Epithelial cell of proximal tubule (primary cell): ENCODE data around the gene ADAMTS13. TPM values are rescaled to one million over a fixed set of nuclear protein-coding genes. Genes with fewer than 3 reads are reported as not detected.
"Not testable (repeated sequence)": the region's sequence is repeated elsewhere in the genome, so short reads cannot be mapped to it uniquely, and the experiment has no call there.

Experiments
- DNase-seq: peaks from one replicate; pipeline ENCODE4 v3.0.0-alpha.2; 2011; ENCODE audit warnings: low read depth
- H3K4me3 ChIP-seq: 2 replicates; pipeline ENCODE4 v1.5.1; 2011; ENCODE audit warnings: low read depth, mild to moderate bottlenecking, low read length
- total RNA-seq: library from RNA; depleted of rRNA; stranded (reverse); fragments of >200 nt; gene quantifications from 2 replicates; pipeline ENCODE4 v1.2.3, GENCODE V29; 2015
- TF ChIP-seq, protein P1 (sequence below): conservative IDR thresholded peaks from 2 replicates; pipeline ENCODE4 v1.5.1; 2012; ENCODE audit warnings: low read depth, mild to moderate bottlenecking, low read length

ADAMTS13 gene
- total RNA-seq, 1 donor from 2014 or later, result 0.75 TPM

DNA sequence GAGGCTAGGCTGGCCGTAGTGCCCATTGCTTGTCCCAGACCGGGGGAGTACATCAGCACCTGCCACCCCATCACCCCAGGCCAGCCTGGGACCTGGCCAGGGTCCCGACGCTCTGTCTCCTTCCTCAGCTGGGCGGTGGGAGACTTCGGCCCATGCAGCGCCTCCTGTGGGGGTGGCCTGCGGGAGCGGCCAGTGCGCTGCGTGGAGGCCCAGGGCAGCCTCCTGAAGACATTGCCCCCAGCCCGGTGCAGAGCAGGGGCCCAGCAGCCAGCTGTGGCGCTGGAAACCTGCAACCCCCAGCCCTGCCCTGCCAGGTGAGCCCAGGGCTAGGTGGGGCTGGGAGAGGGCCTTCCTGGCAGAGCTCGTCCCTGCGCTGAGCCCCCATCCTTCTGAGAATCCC lies 21.1 kb downstream of the ADAMTS13 start:
- H3K4me3 ChIP-seq, result no peak overlapping the region
- no peak for DNase-seq
- TF ChIP-seq, protein P1, sequence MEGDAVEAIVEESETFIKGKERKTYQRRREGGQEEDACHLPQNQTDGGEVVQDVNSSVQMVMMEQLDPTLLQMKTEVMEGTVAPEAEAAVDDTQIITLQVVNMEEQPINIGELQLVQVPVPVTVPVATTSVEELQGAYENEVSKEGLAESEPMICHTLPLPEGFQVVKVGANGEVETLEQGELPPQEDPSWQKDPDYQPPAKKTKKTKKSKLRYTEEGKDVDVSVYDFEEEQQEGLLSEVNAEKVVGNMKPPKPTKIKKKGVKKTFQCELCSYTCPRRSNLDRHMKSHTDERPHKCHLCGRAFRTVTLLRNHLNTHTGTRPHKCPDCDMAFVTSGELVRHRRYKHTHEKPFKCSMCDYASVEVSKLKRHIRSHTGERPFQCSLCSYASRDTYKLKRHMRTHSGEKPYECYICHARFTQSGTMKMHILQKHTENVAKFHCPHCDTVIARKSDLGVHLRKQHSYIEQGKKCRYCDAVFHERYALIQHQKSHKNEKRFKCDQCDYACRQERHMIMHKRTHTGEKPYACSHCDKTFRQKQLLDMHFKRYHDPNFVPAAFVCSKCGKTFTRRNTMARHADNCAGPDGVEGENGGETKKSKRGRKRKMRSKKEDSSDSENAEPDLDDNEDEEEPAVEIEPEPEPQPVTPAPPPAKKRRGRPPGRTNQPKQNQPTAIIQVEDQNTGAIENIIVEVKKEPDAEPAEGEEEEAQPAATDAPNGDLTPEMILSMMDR, result no peak

DNA sequence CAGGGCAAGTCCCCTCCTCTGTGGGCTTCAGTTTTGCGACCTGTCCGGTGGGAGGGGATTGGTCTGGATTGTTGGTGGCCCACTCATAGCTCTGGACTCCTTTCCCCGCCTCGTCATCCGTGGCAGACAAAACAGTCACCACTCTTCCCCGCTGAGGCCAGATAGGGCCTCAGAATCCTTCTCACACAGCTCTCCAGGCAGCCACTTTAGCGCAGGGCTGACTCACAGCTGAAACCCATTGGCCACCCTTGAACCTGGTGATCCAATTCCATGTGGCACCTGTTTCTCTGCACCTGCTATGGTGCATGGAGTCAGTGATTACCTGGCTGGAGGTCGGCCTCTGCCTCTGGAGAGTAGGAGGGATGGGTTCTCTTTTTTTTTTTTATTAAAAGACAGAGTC lies 21.8 kb downstream of the ADAMTS13 start:
- no peak for DNase-seq
- TF ChIP-seq, protein P1, result no peak

DNA sequence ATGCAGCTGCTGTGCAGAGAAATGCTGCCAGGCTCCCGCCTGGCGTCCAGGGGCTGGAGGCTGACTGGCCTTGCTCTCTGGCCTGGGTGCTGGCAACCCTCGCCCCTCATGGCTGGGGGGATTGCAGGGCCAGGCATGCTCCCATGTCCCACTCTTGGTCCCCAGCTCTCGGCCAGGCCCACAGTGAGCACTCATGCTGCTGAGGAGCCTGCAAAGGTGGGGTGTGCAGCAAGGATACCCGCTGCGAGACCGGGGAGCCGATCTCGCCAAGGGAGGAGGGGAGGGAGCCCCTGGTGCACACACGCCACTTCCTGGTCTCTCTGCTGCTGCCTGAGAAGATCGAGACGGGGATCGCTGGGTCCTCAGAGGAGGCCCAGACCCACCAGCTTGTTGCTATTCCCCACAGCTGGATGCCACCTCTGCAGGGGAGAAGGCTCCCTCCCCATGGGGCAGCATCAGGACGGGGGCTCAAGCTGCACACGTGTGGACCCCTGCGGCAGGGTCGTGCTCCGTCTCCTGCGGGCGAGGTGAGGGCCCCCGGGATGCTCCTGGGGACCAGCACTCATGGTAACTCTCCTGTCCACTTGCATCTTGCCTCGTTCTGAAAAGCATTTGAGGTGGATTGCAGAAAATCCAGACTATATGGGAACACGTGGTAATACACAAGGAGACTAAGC lies 23.3 kb downstream of the ADAMTS13 start:
- TF ChIP-seq, protein P1, result no peak
- no peak for DNase-seq
- no peak overlapping the region for H3K4me3 ChIP-seq

More for the DNA sequence above, 21.8 kb downstream of the ADAMTS13 start:
- no peak overlapping the region for H3K4me3 ChIP-seq

DNA sequence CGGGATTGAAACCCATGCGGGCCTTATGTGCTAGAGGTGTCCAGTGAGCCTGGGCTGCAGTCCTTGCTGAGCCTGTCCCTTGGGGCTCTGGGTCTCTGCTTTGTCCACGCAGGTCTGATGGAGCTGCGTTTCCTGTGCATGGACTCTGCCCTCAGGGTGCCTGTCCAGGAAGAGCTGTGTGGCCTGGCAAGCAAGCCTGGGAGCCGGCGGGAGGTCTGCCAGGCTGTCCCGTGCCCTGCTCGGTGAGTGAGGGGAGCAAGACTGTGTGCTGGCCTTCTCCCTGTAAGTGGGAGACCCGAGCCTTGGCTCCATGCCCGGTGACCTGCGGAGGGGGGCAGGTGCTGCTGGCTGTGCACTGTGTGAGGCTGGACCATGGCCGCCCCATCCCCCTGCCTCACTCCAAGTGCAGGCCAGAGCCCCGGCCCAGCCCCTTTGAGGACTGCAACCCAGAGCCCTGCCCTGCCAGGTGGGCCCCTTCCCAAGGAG lies 26.4 kb downstream of the ADAMTS13 start:
- no peak overlapping the region for H3K4me3 ChIP-seq
- TF ChIP-seq, protein P1, result no peak

DNA sequence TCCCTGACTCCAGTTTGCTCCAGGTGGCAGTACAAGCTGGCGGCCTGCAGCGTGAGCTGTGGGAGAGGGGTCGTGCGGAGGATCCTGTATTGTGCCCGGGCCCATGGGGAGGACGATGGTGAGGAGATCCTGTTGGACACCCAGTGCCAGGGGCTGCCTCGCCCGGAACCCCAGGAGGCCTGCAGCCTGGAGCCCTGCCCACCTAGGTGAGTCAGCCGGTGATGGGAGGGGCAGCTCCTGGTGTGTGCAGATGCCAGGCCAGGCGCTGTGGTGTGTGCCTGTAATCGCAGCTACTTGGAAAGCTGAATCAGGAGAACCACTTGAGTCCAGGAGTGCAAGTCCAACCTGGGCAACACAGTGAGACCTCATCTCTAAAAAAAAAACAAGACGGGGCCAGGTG lies 27.6 kb downstream of the ADAMTS13 start:
- H3K4me3 ChIP-seq, result no peak overlapping the region
- no peak for DNase-seq
- TF ChIP-seq, protein P1, result no peak

More for the DNA sequence above, 26.4 kb downstream of the ADAMTS13 start:
- DNase-seq, result no peak

DNA sequence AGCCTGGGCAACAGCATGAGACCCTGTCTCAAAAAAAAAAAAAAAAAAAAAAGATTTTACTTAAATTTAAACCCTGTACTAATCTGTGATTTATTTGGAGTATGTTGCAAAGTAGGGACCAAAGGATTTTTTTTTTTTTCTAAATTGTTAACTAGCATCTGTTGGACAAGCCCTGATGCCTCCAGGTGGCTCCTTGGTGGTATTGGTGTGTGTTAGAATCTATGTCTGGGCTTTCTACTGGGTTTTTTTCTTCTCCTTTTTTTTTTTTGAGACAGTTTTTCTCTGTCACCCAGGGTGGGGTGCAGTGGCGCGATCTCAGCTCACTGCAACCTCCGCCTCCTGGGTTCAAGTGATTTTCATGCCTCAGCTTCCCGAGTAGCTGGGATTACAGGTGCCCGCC lies 29.7 kb downstream of the ADAMTS13 start:
- H3K4me3 ChIP-seq, DNase-seq: not testable (repeated sequence)

DNA sequence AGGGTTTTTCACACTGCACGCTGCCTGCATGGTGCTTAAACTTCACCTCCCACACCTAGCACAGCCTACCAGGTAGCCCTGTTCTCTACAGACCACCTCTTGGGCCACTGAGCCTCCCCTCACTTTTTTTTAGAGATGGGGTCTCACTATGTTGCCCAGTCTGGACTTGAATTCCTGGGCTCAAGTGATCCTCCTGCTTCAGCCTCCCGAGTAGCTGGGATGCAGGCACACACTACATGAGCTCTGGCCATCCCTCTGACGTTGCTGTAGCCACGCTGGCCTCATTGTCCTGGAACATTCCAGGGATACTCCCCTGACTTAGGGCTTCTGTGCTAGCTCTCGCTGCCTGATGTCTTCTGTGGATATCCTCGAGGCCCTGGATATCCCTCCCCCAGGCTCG lies 30.4 kb downstream of the ADAMTS13 start:
- no peak for DNase-seq
- H3K4me3 ChIP-seq, result no peak overlapping the region

More for the DNA sequence above, 30.4 kb downstream of the ADAMTS13 start:
- TF ChIP-seq, protein P1, result no peak
